Rectal smooth muscle tissue (tissue), 1 donor: ENCODE results near the gene CRNKL1.

Experiments
- H3K27ac ChIP-seq: one replicate; pipeline ENCODE4 v1.7.0; 2013; ENCODE audit warnings: low read depth, low read length, inconsistent platforms
- H3K27me3 ChIP-seq: one replicate; pipeline ENCODE4 v1.7.0; 2013; ENCODE audit warnings: low read length; ENCODE audit not compliant: control insufficient read depth, insufficient read depth
- H3K36me3 ChIP-seq: one replicate; pipeline ENCODE4 v1.7.0; 2013; ENCODE audit warnings: low read length; ENCODE audit not compliant: control insufficient read depth, insufficient read depth
- H3K4me1 ChIP-seq: one replicate; pipeline ENCODE4 v1.7.0; 2013; ENCODE audit warnings: low read length; ENCODE audit not compliant: control insufficient read depth, insufficient read depth
- H3K4me3 ChIP-seq: one replicate; pipeline ENCODE4 v1.7.0; 2013; ENCODE audit warnings: low read length
- H3K9ac ChIP-seq: one replicate; pipeline ENCODE4 v1.7.0; 2013; ENCODE audit warnings: low read length

CRNKL1 gene

GRCh38 chr20:20079102-20079784, 27.0 kb upstream of the CRNKL1 start:
- H3K9ac ChIP-seq: no peak overlapping the region
- H3K36me3 ChIP-seq: no peaks in the 10 kb centered on the region
- H3K27ac ChIP-seq: no peak overlapping the region
- H3K4me3 ChIP-seq: no peak overlapping the region
- H3K27me3 ChIP-seq: no peaks in the 10 kb centered on the region
- no peaks in the 10 kb centered on the region for H3K4me1 ChIP-seq

GRCh38 chr20:20078041-20078440, 25.8 kb upstream of the CRNKL1 start:
- Histone ChIP-seq H3K4me1 (no peaks in the 10 kb centered on the region), H3K9ac (no peak overlapping the region), H3K27me3 (no peaks in the 10 kb centered on the region), H3K36me3 (no peaks in the 10 kb centered on the region), H3K27ac (no peak overlapping the region), H3K4me3 (no peak overlapping the region)

GRCh38 chr20:20076297-20077065, 24.2 kb upstream of the CRNKL1 start:
- H3K9ac ChIP-seq: no peak overlapping the region
- no peak overlapping the region for H3K4me3 ChIP-seq
- H3K27ac ChIP-seq: no peak overlapping the region
- no peaks in the 10 kb centered on the region for H3K27me3 ChIP-seq
- no peaks in the 10 kb centered on the region for H3K4me1 ChIP-seq
- H3K36me3 ChIP-seq: no peaks in the 10 kb centered on the region

- no peak overlapping the region for H3K27ac ChIP-seq
- no peaks in the 10 kb centered on the region for H3K27me3 ChIP-seq
- no peak overlapping the region for H3K4me3 ChIP-seq
- H3K4me1 ChIP-seq: no peaks in the 10 kb centered on the region
- H3K36me3 ChIP-seq: no peaks in the 10 kb centered on the region
- H3K9ac ChIP-seq: no peak overlapping the region
Observed at GRCh38 chr20:20075032-20075431, 22.8 kb upstream of the CRNKL1 start.

- Histone ChIP-seq H3K27ac (no peak overlapping the region), H3K4me3 (no peak overlapping the region), H3K27me3 (no peaks in the 10 kb centered on the region), H3K36me3 (no peaks in the 10 kb centered on the region), H3K9ac (no peak overlapping the region), H3K4me1 (no peaks in the 10 kb centered on the region)
Observed at GRCh38 chr20:20073801-20074371, 21.6 kb upstream of the CRNKL1 start.

- Histone ChIP-seq H3K27me3 (no peaks in the 10 kb centered on the region), H3K36me3 (no peaks in the 10 kb centered on the region), H3K9ac (no peak overlapping the region), H3K4me3 (no peak overlapping the region), H3K4me1 (no peaks in the 10 kb centered on the region), H3K27ac (no peak overlapping the region)
Observed at GRCh38 chr20:20070871-20071726, 18.8 kb upstream of the CRNKL1 start.

- Histone ChIP-seq H3K4me3 (no peak overlapping the region), H3K27me3 (no peaks in the 10 kb centered on the region), H3K36me3 (no peaks in the 10 kb centered on the region), H3K27ac (no peak overlapping the region), H3K9ac (no peak overlapping the region), H3K4me1 (no peaks in the 10 kb centered on the region)
Observed at GRCh38 chr20:20065361-20065760, 13.1 kb upstream of the CRNKL1 start.

GRCh38 chr20:20063941-20064702, 11.9 kb upstream of the CRNKL1 start:
- Histone ChIP-seq H3K9ac (no peak overlapping the region), H3K27me3 (no peaks in the 10 kb centered on the region)

GRCh38 chr20:20060234-20060998, 8.2 kb upstream of the CRNKL1 start:
- H3K4me1 ChIP-seq: no peaks in the 10 kb centered on the region
- H3K9ac ChIP-seq: no peak overlapping the region
- H3K27ac ChIP-seq: no peak overlapping the region
- no peaks in the 10 kb centered on the region for H3K27me3 ChIP-seq
- no peak overlapping the region for H3K4me3 ChIP-seq
- H3K36me3 ChIP-seq: no peaks in the 10 kb centered on the region

More at GRCh38 chr20:20063941-20064702, 11.9 kb upstream of the CRNKL1 start:
- no peak overlapping the region for H3K4me3 ChIP-seq
- no peaks in the 10 kb centered on the region for H3K36me3 ChIP-seq
- H3K4me1 ChIP-seq: no peaks in the 10 kb centered on the region
- H3K27ac ChIP-seq: no peak overlapping the region

- Histone ChIP-seq H3K36me3 (peaks cover 8% of the 10 kb centered on the region), H3K27ac (peak overlapping the region; percentile 85), H3K4me1 (peaks cover 4% of the 10 kb centered on the region), H3K27me3 (no peaks in the 10 kb centered on the region), H3K4me3 (peak overlapping the region; percentile 98), H3K9ac (peak overlapping the region; percentile 87)
Observed at GRCh38 chr20:20051767-20052073, 546 bp downstream of the CRNKL1 start.

- Histone ChIP-seq H3K36me3 (peaks cover 70% of the 10 kb centered on the region), H3K27me3 (no peaks in the 10 kb centered on the region), H3K9ac (no peak overlapping the region), H3K4me3 (no peak overlapping the region), H3K4me1 (no peaks in the 10 kb centered on the region), H3K27ac (no peak overlapping the region)
Observed at GRCh38 chr20:20039752-20040387, 12.4 kb downstream of the CRNKL1 start.
